GM18511 (cell line): ENCODE data around the gene SFI1.
"Not testable (repeated sequence)": the region's sequence is repeated elsewhere in the genome, so short reads cannot be mapped to it uniquely, and the experiment has no call there.

Experiments
- ATAC-seq: cut with Tn5 transposase; IDR thresholded peaks from one replicate; pipeline ENCODE4 v1.9.1; 2021; ENCODE audit warnings: mild to moderate bottlenecking, moderate library complexity; ENCODE audit not compliant: unreplicated experiment

SFI1 gene

DNA sequence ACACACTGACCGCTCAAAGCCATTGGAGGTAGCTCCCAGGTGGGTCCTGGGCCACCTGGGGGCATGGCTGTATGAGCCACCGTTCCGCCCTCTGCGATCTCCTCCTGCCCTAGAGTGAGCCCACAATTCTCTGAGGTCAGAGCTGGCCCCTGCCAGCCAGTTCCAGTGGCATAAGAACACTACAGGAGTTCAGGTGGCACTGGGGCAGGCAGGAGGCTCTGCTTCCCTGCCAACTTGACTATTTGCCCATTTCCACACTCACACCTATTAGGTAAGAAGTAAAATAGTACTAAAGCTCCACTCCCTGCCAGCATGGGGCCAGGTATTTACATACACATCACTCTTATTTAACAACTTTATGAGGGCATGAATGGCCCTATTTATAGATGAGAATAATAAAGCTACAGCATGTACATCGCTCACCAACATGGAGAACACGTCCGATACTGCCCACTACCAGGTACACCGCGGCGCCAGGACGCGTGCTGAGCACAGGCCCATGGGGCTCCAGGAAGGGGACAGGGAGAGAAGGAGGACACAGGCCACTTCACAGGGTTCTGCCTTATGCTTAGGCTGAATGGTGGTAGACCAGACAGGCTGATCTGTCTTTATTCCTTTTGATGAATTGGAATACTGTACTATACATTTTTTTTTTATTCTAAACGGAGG, 139.4 kb downstream of the SFI1 start:
- no peak for ATAC-seq

DNA sequence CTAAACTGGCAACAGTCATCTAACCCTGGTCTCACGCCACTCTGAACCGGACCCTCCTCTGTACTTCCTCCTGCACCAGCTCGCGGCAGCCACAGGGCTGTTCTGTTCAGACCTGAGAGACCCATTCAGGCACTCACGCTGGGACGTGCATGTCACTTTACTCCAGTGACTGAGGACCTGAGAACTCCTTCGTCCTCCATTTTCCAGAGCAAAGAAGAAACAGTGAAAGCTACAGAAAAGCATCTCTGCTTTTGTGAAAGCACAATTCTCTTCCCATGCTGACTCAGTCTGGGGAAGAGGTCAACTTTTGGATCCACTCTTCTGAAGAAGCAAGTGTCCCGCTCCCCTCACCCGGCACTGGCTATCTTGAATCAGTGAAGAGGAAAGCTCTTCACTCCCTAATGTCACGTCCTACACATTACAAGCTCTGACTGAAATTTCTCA, 141.1 kb downstream of the SFI1 start:
- peak; percentile 61 for ATAC-seq

GRCh38 chr22:31637891-31638618, 141.7 kb downstream of the SFI1 start:
- ATAC-seq: peak; percentile 61

- no peak for ATAC-seq
These were observed 143.2 kb downstream of the SFI1 start for GRCh38 chr22:31639436-31640039.

- no peak for ATAC-seq
These were observed 150.1 kb downstream of the SFI1 start for GRCh38 chr22:31646186-31647019.

- ATAC-seq: no peak
These were observed 150.7 kb downstream of the SFI1 start for GRCh38 chr22:31647066-31647465.

DNA sequence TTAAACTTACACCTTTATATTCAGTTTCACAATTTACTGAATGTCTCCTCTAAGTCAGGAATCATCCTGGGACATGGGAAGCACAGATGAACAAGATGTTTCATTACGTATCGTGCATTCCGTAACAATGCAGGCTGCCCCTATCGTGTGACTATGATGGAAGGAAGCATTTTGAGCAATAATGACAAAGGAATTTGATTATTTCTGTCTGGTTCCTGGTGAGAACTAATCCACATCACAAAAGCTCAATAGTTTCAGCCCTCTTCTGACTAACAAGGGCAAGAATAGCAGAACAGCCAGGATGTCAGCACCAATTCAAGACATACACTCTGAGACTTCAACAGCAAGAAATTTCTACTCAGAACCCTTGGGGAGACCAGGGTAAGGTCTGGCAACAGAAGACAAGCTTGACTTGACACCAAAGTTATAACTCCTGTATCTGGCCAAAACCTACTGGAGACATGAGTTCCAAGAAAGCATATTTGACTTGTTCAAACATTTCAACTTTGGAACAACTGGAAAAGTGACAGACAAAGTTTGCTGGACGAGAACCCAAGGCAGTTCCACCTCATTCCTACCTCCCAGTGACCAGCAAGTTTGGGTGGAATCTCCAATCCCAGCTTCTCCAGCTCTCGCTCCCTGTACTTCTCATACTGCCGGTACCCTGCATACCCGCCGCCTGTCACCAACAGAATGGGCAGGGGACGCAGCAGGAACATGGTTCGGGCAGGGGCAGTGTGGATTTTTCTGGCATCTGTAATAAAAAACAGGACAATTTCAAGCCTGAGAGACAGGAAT, 151.4 kb downstream of the SFI1 start:
- ATAC-seq: no peak

- ATAC-seq: no peak
These were observed 154.1 kb downstream of the SFI1 start for GRCh38 chr22:31650391-31650790.

GRCh38 chr22:31651664-31652063, 155.3 kb downstream of the SFI1 start:
- ATAC-seq: no peak

GRCh38 chr22:31652088-31652487, 155.8 kb downstream of the SFI1 start:
- ATAC-seq: no peak

DNA sequence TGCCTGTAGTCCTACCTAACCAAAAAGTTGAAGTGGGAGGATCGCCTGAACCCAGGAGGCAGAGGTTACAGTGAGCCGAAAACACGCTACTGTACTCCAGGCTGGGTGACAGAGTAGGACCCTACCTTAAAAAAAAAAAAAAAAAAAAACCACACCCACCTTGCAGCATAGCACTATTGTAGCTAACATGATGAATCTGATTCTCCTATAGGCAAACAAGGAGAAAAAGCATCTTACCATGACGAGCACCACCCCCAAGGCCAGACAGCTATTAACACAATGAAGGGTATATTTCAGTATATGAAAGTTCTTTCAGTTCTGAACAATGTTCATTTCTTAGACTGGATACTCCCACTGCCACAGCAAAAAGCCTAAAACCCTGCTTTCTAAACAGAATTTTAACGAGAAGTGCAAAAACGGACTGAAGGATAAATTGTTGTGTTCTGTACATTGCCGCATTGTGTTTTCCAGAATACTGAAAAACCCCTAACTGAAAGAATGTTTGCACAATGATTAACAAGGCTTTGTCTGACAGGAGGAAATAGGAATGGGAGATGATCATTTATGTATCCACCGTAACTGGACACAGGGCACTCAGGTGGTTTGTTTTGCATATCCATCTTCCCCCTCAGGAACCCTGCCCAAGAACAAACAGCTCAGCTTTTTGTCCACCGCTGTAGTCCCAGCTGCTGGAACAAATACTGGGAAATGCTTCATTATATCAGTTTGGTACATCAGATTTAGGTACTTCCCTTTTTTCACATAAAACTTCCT, 156.8 kb downstream of the SFI1 start:
- ATAC-seq: no peak

GRCh38 chr22:31653944-31654343, 157.6 kb downstream of the SFI1 start:
- no peak for ATAC-seq

GRCh38 chr22:31654408-31654807, 158.1 kb downstream of the SFI1 start:
- no peak for ATAC-seq

DNA sequence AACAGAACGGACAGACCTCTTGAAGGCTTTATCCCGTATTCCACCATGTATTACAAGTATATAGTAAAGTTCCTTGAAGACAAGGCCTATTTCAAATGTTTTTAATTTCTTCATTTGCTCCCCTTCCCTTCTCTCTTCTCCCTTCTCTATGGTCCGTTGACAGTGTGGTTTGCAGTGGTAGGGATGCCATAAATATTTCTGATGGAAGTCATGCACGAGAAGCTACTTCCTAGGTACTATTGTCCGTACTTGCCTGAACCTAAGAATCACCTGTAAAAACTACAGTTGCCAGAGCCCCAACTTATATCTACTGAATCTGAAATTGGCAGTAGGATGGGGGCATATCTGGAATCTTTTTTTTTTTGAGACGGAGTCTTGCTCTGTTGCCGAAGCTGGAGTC, 162.9 kb downstream of the SFI1 start:
- no peak for ATAC-seq

- ATAC-seq: not testable (repeated sequence)
These were observed 164.6 kb downstream of the SFI1 start for GRCh38 chr22:31660860-31661341.

- peak; percentile 88 for ATAC-seq
These were observed 165.7 kb downstream of the SFI1 start, which contains the start of gene PISD for GRCh38 chr22:31661851-31662667. TSS of gene PISD (minus strand) at chr22:31662215. CDS start at chr22:31662208, 7 bp downstream.

GRCh38 chr22:31662668-31663037, 166.3 kb downstream of the SFI1 start:
- no peak for ATAC-seq
